GM13976 (cell line): ENCODE measurements around the gene TRIM25.

Experiments
- DNase-seq: peaks from one replicate; pipeline ENCODE4 v3.0.0; 2012; ENCODE audit warnings: low spot score
- CTCF ChIP-seq: IDR thresholded peaks from 2 replicates; pipeline ENCODE4 v1.5.1; 2012; ENCODE audit warnings: borderline replicate concordance, mild to moderate bottlenecking; ENCODE audit not compliant: insufficient read depth; ENCODE audit errors: extremely low read depth, missing control alignments, control extremely low read depth
- in situ Hi-C: fragments of 300-500 bp; cut with MboI; formaldehyde crosslinking; loops from one replicate; pipeline ENCODE4 v1.12.0; 2022; ENCODE audit warnings: low sequenced_read_pairs, mixed read lengths, inconsistent platforms; ENCODE audit not compliant: unreplicated experiment

TRIM25 gene

GRCh38 chr17:56845934-56846333 is 67.9 kb downstream of the TRIM25 start:
- DNase-seq = no peak
- TF ChIP-seq CTCF = no peak
- in situ Hi-C loops = no loop called here

- TF ChIP-seq CTCF = no peak
- in situ Hi-C loops = no loop called here
- DNase-seq = no peak
Observed at GRCh38 chr17:56842577-56842976, 71.3 kb downstream of the TRIM25 start.

GRCh38 chr17:56838687-56839086 is 75.2 kb downstream of the TRIM25 start:
- in situ Hi-C loops = no loop called here
- TF ChIP-seq CTCF = no peak

More at GRCh38 chr17:56838687-56839086, 75.2 kb downstream of the TRIM25 start:
- DNase-seq = no peak
